GM21447 (cell line): ENCODE results near the gene SPATA2.

Experiments used
- ATAC-seq: cut with Tn5 transposase; IDR thresholded peaks from one replicate; pipeline ENCODE4 v1.9.1; 2021; ENCODE audit not compliant: unreplicated experiment

The SPATA2 gene

GRCh38 chr20:49887251-49888211 is 27.8 kb downstream of the SPATA2 start:
- ATAC-seq, result no peak

- ATAC-seq, result no peak
These were observed 28.6 kb downstream of the SPATA2 start for GRCh38 chr20:49886571-49887213.

- ATAC-seq, result no peak
These were observed 29.6 kb downstream of the SPATA2 start for GRCh38 chr20:49885558-49886332.

- ATAC-seq, result no peak
These were observed 32.0 kb downstream of the SPATA2 start for GRCh38 chr20:49883246-49883802.

GRCh38 chr20:49882171-49882970 is 33.0 kb downstream of the SPATA2 start:
- no peak for ATAC-seq

- ATAC-seq, result no peak
These were observed 34.4 kb downstream of the SPATA2 start for GRCh38 chr20:49880724-49881445.

- ATAC-seq, result no peak
These were observed 35.2 kb downstream of the SPATA2 start for GRCh38 chr20:49880177-49880576.

GRCh38 chr20:49878977-49879376 is 36.4 kb downstream of the SPATA2 start:
- no peak for ATAC-seq

GRCh38 chr20:49877386-49877921 is 37.9 kb downstream of the SPATA2 start:
- no peak for ATAC-seq

GRCh38 chr20:49874696-49875095 is 40.6 kb downstream of the SPATA2 start:
- ATAC-seq, result no peak

GRCh38 chr20:49872056-49872455 is 43.3 kb downstream of the SPATA2 start:
- ATAC-seq, result no peak

GRCh38 chr20:49871391-49871948 is 43.9 kb downstream of the SPATA2 start:
- no peak for ATAC-seq

GRCh38 chr20:49870261-49870660 is 45.1 kb downstream of the SPATA2 start:
- no peak for ATAC-seq

- ATAC-seq, result no peak
These were observed 46.4 kb downstream of the SPATA2 start for GRCh38 chr20:49868964-49869363.

GRCh38 chr20:49868538-49868937 is 46.8 kb downstream of the SPATA2 start:
- no peak for ATAC-seq

- ATAC-seq, result no peak
These were observed 47.7 kb downstream of the SPATA2 start for GRCh38 chr20:49867453-49868215.

GRCh38 chr20:49866051-49866450 is 49.3 kb downstream of the SPATA2 start:
- ATAC-seq, result no peak

- ATAC-seq, result no peak
These were observed 49.8 kb downstream of the SPATA2 start for GRCh38 chr20:49865559-49865958.
